ENCODE measurements around the gene DPY19L3. TPM values are rescaled to one million over a fixed set of nuclear protein-coding genes. Genes with fewer than 3 reads are reported as not detected.

The DPY19L3 gene
- total RNA-seq, 1 donor from 2014 or later = 70.3 TPM

GRCh38 chr19:32362318-32362691 is 43.3 kb upstream of the DPY19L3 start:
- Mint-ChIP-seq H3K9me3 (ENCODE audit: low read depth) (no peaks in the 10 kb centered on the region), H3K36me3 (ENCODE audit: low read depth) (peaks cover 11% of the 10 kb centered on the region), H3K27ac (ENCODE audit: unreplicated experiment) (peak overlapping the region; percentile 63), H3K4me1 (ENCODE audit: low read depth) (peaks cover 21% of the 10 kb centered on the region), H3K27me3 (ENCODE audit: low read depth) (no peaks in the 10 kb centered on the region), H3K4me3 (ENCODE audit: unreplicated experiment) (no peak overlapping the region)
- TF ChIP-seq CTCF (IDR thresholded peaks at IDR 0.05) = no peak
- DNase-seq (ENCODE audit: low spot score) = no peak

- Mint-ChIP-seq H3K27ac (ENCODE audit: unreplicated experiment) (no peak overlapping the region), H3K4me1 (ENCODE audit: low read depth) (peaks cover 25% of the 10 kb centered on the region)
- no peak for DNase-seq (ENCODE audit: low spot score)
These were observed 42.4 kb upstream of the DPY19L3 start for GRCh38 chr19:32363175-32363574.

GRCh38 chr19:32363632-32364031 is 41.9 kb upstream of the DPY19L3 start:
- no peaks in the 10 kb centered on the region for H3K9me3 Mint-ChIP-seq (ENCODE audit: low read depth)
- H3K4me3 Mint-ChIP-seq (ENCODE audit: unreplicated experiment) = no peak overlapping the region
- peaks cover 11% of the 10 kb centered on the region for H3K36me3 Mint-ChIP-seq (ENCODE audit: low read depth)
- H3K27ac Mint-ChIP-seq (ENCODE audit: unreplicated experiment) = peak overlapping the region; percentile 42
- TF ChIP-seq CTCF (IDR thresholded peaks at IDR 0.05) = no peak
- H3K4me1 Mint-ChIP-seq (ENCODE audit: low read depth) = peaks cover 25% of the 10 kb centered on the region
- H3K27me3 Mint-ChIP-seq (ENCODE audit: low read depth) = no peaks in the 10 kb centered on the region
- DNase-seq (ENCODE audit: low spot score) = no peak

More at GRCh38 chr19:32363175-32363574, 42.4 kb upstream of the DPY19L3 start:
- TF ChIP-seq CTCF (IDR thresholded peaks at IDR 0.05) = no peak
- peaks cover 11% of the 10 kb centered on the region for H3K36me3 Mint-ChIP-seq (ENCODE audit: low read depth)
- no peaks in the 10 kb centered on the region for H3K27me3 Mint-ChIP-seq (ENCODE audit: low read depth)
- no peak overlapping the region for H3K4me3 Mint-ChIP-seq (ENCODE audit: unreplicated experiment)
- no peaks in the 10 kb centered on the region for H3K9me3 Mint-ChIP-seq (ENCODE audit: low read depth)

- Mint-ChIP-seq H3K36me3 (ENCODE audit: low read depth) (peaks cover 10% of the 10 kb centered on the region), H3K9me3 (ENCODE audit: low read depth) (no peaks in the 10 kb centered on the region), H3K4me1 (ENCODE audit: low read depth) (peaks cover 25% of the 10 kb centered on the region), H3K27ac (ENCODE audit: unreplicated experiment) (peak overlapping the region; percentile 42), H3K4me3 (ENCODE audit: unreplicated experiment) (no peak overlapping the region), H3K27me3 (ENCODE audit: low read depth) (no peaks in the 10 kb centered on the region)
- no peak for DNase-seq (ENCODE audit: low spot score)
- TF ChIP-seq CTCF (IDR thresholded peaks at IDR 0.05) = no peak
These were observed 41.5 kb upstream of the DPY19L3 start for GRCh38 chr19:32364040-32364439.

- no peak overlapping the region for H3K4me3 Mint-ChIP-seq (ENCODE audit: unreplicated experiment)
- H3K27ac Mint-ChIP-seq (ENCODE audit: unreplicated experiment) = no peak overlapping the region
- no peak for DNase-seq (ENCODE audit: low spot score)
- H3K9me3 Mint-ChIP-seq (ENCODE audit: low read depth) = no peaks in the 10 kb centered on the region
- no peak for TF ChIP-seq CTCF (IDR thresholded peaks at IDR 0.05)
- peaks cover 8% of the 10 kb centered on the region for H3K36me3 Mint-ChIP-seq (ENCODE audit: low read depth)
- no peaks in the 10 kb centered on the region for H3K27me3 Mint-ChIP-seq (ENCODE audit: low read depth)
- peaks cover 22% of the 10 kb centered on the region for H3K4me1 Mint-ChIP-seq (ENCODE audit: low read depth)
These were observed 38.5 kb upstream of the DPY19L3 start for GRCh38 chr19:32367063-32367462.

Measured in chondrocyte (in vitro differentiated cells).